GM10266 (cell line): ENCODE measurements around the gene VEGFA.

Experiments
- DNase-seq: peaks from one replicate; pipeline ENCODE4 v3.0.0; 2012; ENCODE audit errors: extremely low spot score
- CTCF ChIP-seq: IDR thresholded peaks from 2 replicates; pipeline ENCODE4 v1.5.1; 2012; ENCODE audit warnings: mild to moderate bottlenecking, low read depth; ENCODE audit not compliant: control insufficient read depth, insufficient read depth; ENCODE audit errors: missing control alignments

The VEGFA gene

GRCh38 chr6:43801495-43802181 lies 31.6 kb downstream of the VEGFA start:
- DNase-seq, result no peak
- TF ChIP-seq CTCF, result no peak

GRCh38 chr6:43803055-43803782 lies 33.2 kb downstream of the VEGFA start:
- no peak for DNase-seq
- TF ChIP-seq CTCF, result no peak

GRCh38 chr6:43803783-43804549 lies 34.0 kb downstream of the VEGFA start:
- no peak for TF ChIP-seq CTCF
- no peak for DNase-seq

- no peak for DNase-seq
- TF ChIP-seq CTCF, result no peak
Measured at GRCh38 chr6:43804550-43805223, 34.7 kb downstream of the VEGFA start.

GRCh38 chr6:43805699-43806042 lies 35.7 kb downstream of the VEGFA start:
- TF ChIP-seq CTCF, result no peak
- no peak for DNase-seq

- no peak for TF ChIP-seq CTCF
- no peak for DNase-seq
Measured at GRCh38 chr6:43806043-43806757, 36.2 kb downstream of the VEGFA start.
